Keratinocyte (primary cell): Measurements from ENCODE around the gene FAM13A. TPM values are rescaled to one million over a fixed set of nuclear protein-coding genes. Genes with fewer than 3 reads are reported as not detected.

Experiments used
- DNase-seq: peaks from one replicate; pipeline ENCODE4 v3.0.0-alpha.2; 2011; ENCODE audit warnings: low read depth, missing footprints, low spot score
- FAIRE-seq: peaks from 2 replicates; lab custom pipeline; 2011; peaks lifted over from hg19 to GRCh38; lab: Jason Lieb, UNC
- H2AFZ ChIP-seq: 2 replicates; pipeline ENCODE4 v1.6.0; 2012; ENCODE audit warnings: low read length, control low read depth, inconsistent platforms; ENCODE audit not compliant: control insufficient read depth
- H3K27ac ChIP-seq: 2 replicates; pipeline ENCODE4 v1.5.1; 2011; ENCODE audit warnings: low read length; ENCODE audit not compliant: control insufficient read depth, insufficient read depth
- H3K27me3 ChIP-seq: 3 replicates; pipeline ENCODE4 v1.6.0; 2011; ENCODE audit warnings: low read length; ENCODE audit not compliant: control insufficient read depth, insufficient read depth; ENCODE audit errors: extremely low read depth
- H3K36me3 ChIP-seq, 2 experiments: 2 replicates in 1 of 2; 3 replicates in 1 of 2; pipeline ENCODE4 v1.5.1; 2011; ENCODE audit warnings: low read length in 2 of 2, mild to moderate bottlenecking in 1 of 2; ENCODE audit not compliant: control insufficient read depth in 2 of 2, insufficient read depth in 2 of 2; ENCODE audit errors: extremely low read depth in 1 of 2
- H3K4me1 ChIP-seq: 3 replicates; pipeline ENCODE4 v1.5.1; 2011; ENCODE audit warnings: low read length; ENCODE audit not compliant: control insufficient read depth, insufficient read depth; ENCODE audit errors: extremely low read depth
- H3K4me2 ChIP-seq: 3 replicates; pipeline ENCODE4 v1.6.0; 2011; ENCODE audit warnings: low read depth, low read length; ENCODE audit not compliant: control insufficient read depth, insufficient read depth; ENCODE audit errors: extremely low read depth
- H3K4me3 ChIP-seq, 3 experiments: fragments of 200-600 bp in 1 of 3; sonication (generic) in 1 of 3; 2 replicates in 2 of 3; 3 replicates in 1 of 3; pipeline ENCODE4 v1.5.1; 2011 to 2016; ENCODE audit warnings: low read length in 3 of 3, mild to moderate bottlenecking in 3 of 3, control low read depth in 2 of 3, inconsistent platforms in 1 of 3, low read depth in 1 of 3, mixed read lengths in 1 of 3, mixed run types in 1 of 3, moderate library complexity in 1 of 3; ENCODE audit not compliant: control insufficient read depth in 2 of 3, insufficient read depth in 2 of 3; ENCODE audit errors: extremely low read depth in 1 of 3
- H3K79me2 ChIP-seq: 2 replicates; pipeline ENCODE4 v1.6.0; 2012; ENCODE audit warnings: low read length; ENCODE audit not compliant: control insufficient read depth, insufficient read depth
- H3K9ac ChIP-seq: 3 replicates; pipeline ENCODE4 v1.6.0; 2011; ENCODE audit warnings: low read length; ENCODE audit not compliant: control insufficient read depth, insufficient read depth; ENCODE audit errors: extremely low read depth
- H3K9me1 ChIP-seq: 3 replicates; pipeline ENCODE4 v1.6.0; 2011; ENCODE audit warnings: low read length; ENCODE audit not compliant: control insufficient read depth, insufficient read depth; ENCODE audit errors: extremely low read depth
- H3K9me3 ChIP-seq: 2 replicates; pipeline ENCODE4 v1.5.1; 2012; ENCODE audit warnings: low read depth, low read length; ENCODE audit not compliant: control insufficient read depth
- H4K20me1 ChIP-seq: 3 replicates; pipeline ENCODE4 v1.6.0; 2011; ENCODE audit warnings: low read length; ENCODE audit not compliant: control insufficient read depth, insufficient read depth; ENCODE audit errors: extremely low read depth
- CTCF ChIP-seq, 3 experiments: IDR thresholded peaks in 1 of 3; conservative IDR thresholded peaks in 1 of 3; optimal IDR thresholded peaks in 1 of 3; 2 replicates in 2 of 3; 3 replicates in 1 of 3; pipeline versions ENCODE3 to v1.5.1; 2011; ENCODE audit warnings: low read length in 3 of 3, mild to moderate bottlenecking in 3 of 3, moderate library complexity in 2 of 3, control low read depth in 1 of 3, inconsistent platforms in 1 of 3; ENCODE audit not compliant: insufficient read depth in 2 of 3; ENCODE audit errors: extremely low read depth in 1 of 3
- EZH2 ChIP-seq: IDR thresholded peaks from one replicate; pipeline ENCODE4 v1.6.1; 2012; ENCODE audit warnings: inconsistent platforms, mild to moderate bottlenecking, low read length, moderate library complexity
- dilution Hi-C: fragments of 300-500 bp; cut with MboI; formaldehyde crosslinking; loops from one replicate; pipeline ENCODE4 v1.7.0; 2020; ENCODE audit warnings: low sequenced_read_pairs; ENCODE audit not compliant: extremely low pct_ligation_motif_present
- polyA plus RNA-seq, 5 experiments: library from polyadenylated mRNA; depleted of rRNA in 3 of 5; stranded (reverse) in 3 of 5; stranded (forward) in 1 of 5; unstranded in 1 of 5; fragments of >200 nt; gene quantifications; 1 replicate in 1 of 5; 2 replicates in 3 of 5; 3 replicates in 1 of 5; pipeline versions ENCODE4 v1.2.1 to v1.2.3, GENCODE V29; 2011 to 2012; ENCODE audit warnings: missing spikeins in 2 of 5, low read depth in 1 of 5, low replicate concordance in 1 of 5

Gene FAM13A
- polyA plus RNA-seq, 1 donor (not counting 4 experiments of a cell fraction or from before 2014, with no cell fraction given), result 6.0 TPM

DNA sequence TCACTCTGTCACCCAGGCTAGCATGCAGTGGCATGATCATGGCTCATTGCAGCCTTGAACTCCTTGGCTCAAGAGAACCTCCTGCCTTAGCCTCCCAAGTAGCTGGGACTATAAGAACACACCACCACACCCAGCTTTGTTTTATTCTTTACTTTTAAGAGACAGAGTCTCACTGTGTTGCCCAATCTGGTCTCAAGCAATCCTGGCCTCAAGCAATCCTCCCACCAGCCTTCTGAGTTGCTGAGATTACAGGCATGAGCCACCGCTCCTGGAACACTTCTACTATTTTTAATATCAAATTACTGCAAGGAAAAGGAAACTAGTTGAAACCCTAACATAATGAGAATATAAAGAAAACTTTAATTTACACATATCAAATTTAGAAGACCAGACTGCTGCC is 85.4 kb downstream of the FAM13A start:
- dilution Hi-C loops, result no loop called here
- Histone ChIP-seq H4K20me1 (no peaks in the 10 kb centered on the region), H2AFZ (no peak overlapping the region), H3K79me2 (no peaks in the 10 kb centered on the region), H3K4me1 (no peaks in the 10 kb centered on the region), H3K9me3 (no peaks in the 10 kb centered on the region), H3K9ac (no peak overlapping the region), H3K27ac (no peak overlapping the region), H3K4me2 (no peak overlapping the region), H3K27me3 (no peaks in the 10 kb centered on the region), H3K4me3 (no peak overlapping the region), H3K36me3 (no peaks in the 10 kb centered on the region), H3K9me1 (peaks cover 2% of the 10 kb centered on the region)
- FAIRE-seq (no peak), DNase-seq (no peak)
- no peak for TF ChIP-seq CTCF (optimal IDR thresholded peaks at IDR 0.05 in 1 of 3, IDR thresholded peaks at IDR 0.05 in 1 of 3, conservative IDR thresholded peaks at IDR 0.05 in 1 of 3; ENCODE audit: extremely low read depth in 1 of 3, insufficient read depth in 2 of 3, low read length in 3 of 3)

GRCh38 chr4:88969746-88970145 is 87.2 kb downstream of the FAM13A start:
- FAIRE-seq, result peak; percentile 5
- no peak for TF ChIP-seq EZH2
- no peak for TF ChIP-seq CTCF (optimal IDR thresholded peaks at IDR 0.05 in 1 of 3, IDR thresholded peaks at IDR 0.05 in 1 of 3, conservative IDR thresholded peaks at IDR 0.05 in 1 of 3; ENCODE audit: extremely low read depth in 1 of 3, insufficient read depth in 2 of 3, low read length in 3 of 3)
- peaks cover 2% of the 10 kb centered on the region for H3K9me1 ChIP-seq
- H3K4me2 ChIP-seq, result no peak overlapping the region
- H3K79me2 ChIP-seq, result no peaks in the 10 kb centered on the region
- no peaks in the 10 kb centered on the region for H3K9me3 ChIP-seq
- dilution Hi-C loops, result no loop called here
- H3K9ac ChIP-seq, result no peak overlapping the region
- no peak overlapping the region for H2AFZ ChIP-seq
- DNase-seq, result no peak
- H3K4me3 ChIP-seq, result no peak overlapping the region
- no peaks in the 10 kb centered on the region for H4K20me1 ChIP-seq
- no peaks in the 10 kb centered on the region for H3K27me3 ChIP-seq
- peaks cover 3% of the 10 kb centered on the region for H3K4me1 ChIP-seq
- H3K36me3 ChIP-seq, result no peaks in the 10 kb centered on the region
- no peak overlapping the region for H3K27ac ChIP-seq
